ENCODE measurements around the gene GTF2H1. TPM values are rescaled to one million over a fixed set of nuclear protein-coding genes. Genes with fewer than 3 reads are reported as not detected.
A peak's percentile ranks its signal among the peaks of the same experiment; 100 is the strongest.

Gene GTF2H1
- total RNA-seq, 2 donors from 2014 or later: 43.5 to 47.4 TPM

GRCh38 chr11:18324381-18324780, 2.0 kb downstream of the GTF2H1 start:
- Mint-ChIP-seq H3K27me3 (ENCODE audit: low read depth) (no peaks in the 10 kb centered on the region), H3K4me1 (ENCODE audit: low read depth) (peaks cover 64% of the 10 kb centered on the region), H3K4me3 (peak overlapping the region; percentile 90 to 98), H3K27ac (peak overlapping the region; percentile 93), H3K36me3 (ENCODE audit: insufficient read depth in 2 of 2) (peaks cover 5 to 11% of the 10 kb centered on the region in 2 donors), H3K9me3 (no peaks in the 10 kb centered on the region)
- ATAC-seq (replicated peaks in 1 of 2): no peak
- DNase-seq: no peak

GRCh38 chr11:18329196-18329870, 7.0 kb downstream of the GTF2H1 start:
- ATAC-seq (replicated peaks in 1 of 2) (peak; percentile 68 to 78), DNase-seq (no peak)
- Mint-ChIP-seq H3K4me1 (ENCODE audit: low read depth) (peaks cover 64% of the 10 kb centered on the region), H3K27me3 (ENCODE audit: low read depth) (no peaks in the 10 kb centered on the region), H3K27ac (peak overlapping the region; percentile 69), H3K36me3 (ENCODE audit: insufficient read depth in 2 of 2) (peaks cover 12 to 29% of the 10 kb centered on the region in 2 donors), H3K9me3 (no peaks in the 10 kb centered on the region), H3K4me3 (peak overlapping the region; percentile 19 to 45)

GRCh38 chr11:18330921-18331320, 8.6 kb downstream of the GTF2H1 start:
- Mint-ChIP-seq H3K4me3 (peak overlapping the region; percentile 10 to 22), H3K4me1 (ENCODE audit: low read depth) (peaks cover 51% of the 10 kb centered on the region), H3K9me3 (no peaks in the 10 kb centered on the region), H3K36me3 (ENCODE audit: insufficient read depth in 2 of 2) (peaks cover 15 to 38% of the 10 kb centered on the region in 2 donors), H3K27ac (no peak overlapping the region), H3K27me3 (ENCODE audit: low read depth) (no peaks in the 10 kb centered on the region)
- ATAC-seq (replicated peaks in 1 of 2): no peak
- DNase-seq: no peak

GRCh38 chr11:18332302-18332701, 9.9 kb downstream of the GTF2H1 start:
- H3K4me1 Mint-ChIP-seq (ENCODE audit: low read depth): peaks cover 44% of the 10 kb centered on the region
- no peaks in the 10 kb centered on the region for H3K27me3 Mint-ChIP-seq (ENCODE audit: low read depth)
- no peaks in the 10 kb centered on the region for H3K9me3 Mint-ChIP-seq
- peak overlapping the region; percentile 91 for H3K27ac Mint-ChIP-seq
- ATAC-seq (replicated peaks in 1 of 2) (no peak), DNase-seq (no peak)
- H3K36me3 Mint-ChIP-seq (ENCODE audit: insufficient read depth in 2 of 2): peaks cover 17 to 37% of the 10 kb centered on the region in 2 donors
- H3K4me3 Mint-ChIP-seq: peak overlapping the region; percentile 56 to 66

- Mint-ChIP-seq H3K9me3 (no peaks in the 10 kb centered on the region), H3K4me3 (no peak overlapping the region), H3K27ac (peak overlapping the region; percentile 74), H3K4me1 (ENCODE audit: low read depth) (peaks cover 44% of the 10 kb centered on the region), H3K36me3 (ENCODE audit: insufficient read depth in 2 of 2) (peaks cover 17 to 37% of the 10 kb centered on the region in 2 donors), H3K27me3 (ENCODE audit: low read depth) (no peaks in the 10 kb centered on the region)
- DNase-seq: no peak
- ATAC-seq (replicated peaks in 1 of 2): no peak
Observed at GRCh38 chr11:18332891-18333290, 10.5 kb downstream of the GTF2H1 start.

- Mint-ChIP-seq H3K4me3 (no peak overlapping the region), H3K4me1 (ENCODE audit: low read depth) (no peaks in the 10 kb centered on the region), H3K36me3 (ENCODE audit: insufficient read depth in 2 of 2) (peaks cover 2 to 18% of the 10 kb centered on the region in 2 donors), H3K27ac (peak overlapping the region; percentile 3), H3K27me3 (ENCODE audit: low read depth) (no peaks in the 10 kb centered on the region), H3K9me3 (no peaks in the 10 kb centered on the region)
- no peak for DNase-seq
- no peak for ATAC-seq (replicated peaks in 1 of 2)
Observed at GRCh38 chr11:18347471-18348125, 25.2 kb downstream of the GTF2H1 start.

GRCh38 chr11:18352581-18352980, 30.2 kb downstream of the GTF2H1 start:
- Mint-ChIP-seq H3K27me3 (ENCODE audit: low read depth) (no peaks in the 10 kb centered on the region), H3K9me3 (no peaks in the 10 kb centered on the region), H3K4me1 (ENCODE audit: low read depth) (no peaks in the 10 kb centered on the region), H3K36me3 (ENCODE audit: insufficient read depth in 2 of 2) (peaks cover 1 to 16% of the 10 kb centered on the region in 2 donors), H3K4me3 (no peak overlapping the region), H3K27ac (no peak overlapping the region)
- ATAC-seq (replicated peaks in 1 of 2) (no peak), DNase-seq (no peak)

- H3K27me3 Mint-ChIP-seq (ENCODE audit: low read depth): no peaks in the 10 kb centered on the region
- H3K9me3 Mint-ChIP-seq: no peaks in the 10 kb centered on the region
- ATAC-seq (replicated peaks in 1 of 2) (no peak), DNase-seq (no peak)
- H3K27ac Mint-ChIP-seq: no peak overlapping the region
- no peak overlapping the region for H3K4me3 Mint-ChIP-seq
- peaks cover 4 to 15% of the 10 kb centered on the region in 2 donors for H3K36me3 Mint-ChIP-seq (ENCODE audit: insufficient read depth in 2 of 2)
- H3K4me1 Mint-ChIP-seq (ENCODE audit: low read depth): no peaks in the 10 kb centered on the region
Observed at GRCh38 chr11:18358646-18359045, 36.3 kb downstream of the GTF2H1 start.

GRCh38 chr11:18361154-18361553, 38.8 kb downstream of the GTF2H1 start:
- H3K27me3 Mint-ChIP-seq (ENCODE audit: low read depth): no peaks in the 10 kb centered on the region
- no peaks in the 10 kb centered on the region for H3K4me1 Mint-ChIP-seq (ENCODE audit: low read depth)
- H3K4me3 Mint-ChIP-seq: no peak overlapping the region
- H3K36me3 Mint-ChIP-seq (ENCODE audit: insufficient read depth in 2 of 2): peaks cover 4 to 17% of the 10 kb centered on the region in 2 donors
- DNase-seq: no peak
- no peak for ATAC-seq (replicated peaks in 1 of 2)
- H3K27ac Mint-ChIP-seq: no peak overlapping the region
- H3K9me3 Mint-ChIP-seq: no peaks in the 10 kb centered on the region

- H3K27ac Mint-ChIP-seq: no peak overlapping the region
- no peak overlapping the region for H3K4me3 Mint-ChIP-seq
- peaks cover 2 to 17% of the 10 kb centered on the region in 2 donors for H3K36me3 Mint-ChIP-seq (ENCODE audit: insufficient read depth in 2 of 2)
- DNase-seq (no peak), ATAC-seq (replicated peaks in 1 of 2) (no peak)
- no peaks in the 10 kb centered on the region for H3K9me3 Mint-ChIP-seq
- no peaks in the 10 kb centered on the region for H3K27me3 Mint-ChIP-seq (ENCODE audit: low read depth)
- no peaks in the 10 kb centered on the region for H3K4me1 Mint-ChIP-seq (ENCODE audit: low read depth)
Observed at GRCh38 chr11:18364495-18365073, 42.2 kb downstream of the GTF2H1 start.

- DNase-seq (no peak), ATAC-seq (replicated peaks in 1 of 2) (no peak)
- Mint-ChIP-seq H3K9me3 (no peaks in the 10 kb centered on the region), H3K4me1 (ENCODE audit: low read depth) (no peaks in the 10 kb centered on the region), H3K4me3 (no peak overlapping the region), H3K27me3 (ENCODE audit: low read depth) (no peaks in the 10 kb centered on the region), H3K27ac (peak overlapping the region; percentile 1), H3K36me3 (ENCODE audit: insufficient read depth in 2 of 2) (peaks cover 2 to 17% of the 10 kb centered on the region in 2 donors)
Observed at GRCh38 chr11:18365741-18366140, 43.4 kb downstream of the GTF2H1 start.

GRCh38 chr11:18366286-18366685, 43.9 kb downstream of the GTF2H1 start:
- Mint-ChIP-seq H3K27ac (peak overlapping the region; percentile 42), H3K27me3 (ENCODE audit: low read depth) (no peaks in the 10 kb centered on the region), H3K36me3 (ENCODE audit: insufficient read depth in 2 of 2) (peaks cover 0 to 15% of the 10 kb centered on the region in 2 donors), H3K4me1 (ENCODE audit: low read depth) (peaks cover 4% of the 10 kb centered on the region), H3K9me3 (no peaks in the 10 kb centered on the region), H3K4me3 (no peak overlapping the region)
- ATAC-seq (replicated peaks in 1 of 2) (no peak), DNase-seq (no peak)

- H3K4me3 Mint-ChIP-seq: no peak overlapping the region
- peaks cover 6% of the 10 kb centered on the region for H3K4me1 Mint-ChIP-seq (ENCODE audit: low read depth)
- H3K27ac Mint-ChIP-seq: no peak overlapping the region
Observed at GRCh38 chr11:18367431-18367830, 45.1 kb downstream of the GTF2H1 start.

More at GRCh38 chr11:18367431-18367830, 45.1 kb downstream of the GTF2H1 start:
- DNase-seq: no peak
- ATAC-seq (replicated peaks in 1 of 2): no peak
- Mint-ChIP-seq H3K36me3 (ENCODE audit: insufficient read depth in 2 of 2) (peaks cover 0 to 14% of the 10 kb centered on the region in 2 donors), H3K27me3 (ENCODE audit: low read depth) (no peaks in the 10 kb centered on the region), H3K9me3 (no peaks in the 10 kb centered on the region)
